ENCODE results near the gene SDR39U1. TPM values are rescaled to one million over a fixed set of nuclear protein-coding genes. Genes with fewer than 3 reads are reported as not detected.

SDR39U1 gene
- total RNA-seq, 4 donors from 2014 or later, result 24.5 to 39.7 (median 27.6) TPM

DNA sequence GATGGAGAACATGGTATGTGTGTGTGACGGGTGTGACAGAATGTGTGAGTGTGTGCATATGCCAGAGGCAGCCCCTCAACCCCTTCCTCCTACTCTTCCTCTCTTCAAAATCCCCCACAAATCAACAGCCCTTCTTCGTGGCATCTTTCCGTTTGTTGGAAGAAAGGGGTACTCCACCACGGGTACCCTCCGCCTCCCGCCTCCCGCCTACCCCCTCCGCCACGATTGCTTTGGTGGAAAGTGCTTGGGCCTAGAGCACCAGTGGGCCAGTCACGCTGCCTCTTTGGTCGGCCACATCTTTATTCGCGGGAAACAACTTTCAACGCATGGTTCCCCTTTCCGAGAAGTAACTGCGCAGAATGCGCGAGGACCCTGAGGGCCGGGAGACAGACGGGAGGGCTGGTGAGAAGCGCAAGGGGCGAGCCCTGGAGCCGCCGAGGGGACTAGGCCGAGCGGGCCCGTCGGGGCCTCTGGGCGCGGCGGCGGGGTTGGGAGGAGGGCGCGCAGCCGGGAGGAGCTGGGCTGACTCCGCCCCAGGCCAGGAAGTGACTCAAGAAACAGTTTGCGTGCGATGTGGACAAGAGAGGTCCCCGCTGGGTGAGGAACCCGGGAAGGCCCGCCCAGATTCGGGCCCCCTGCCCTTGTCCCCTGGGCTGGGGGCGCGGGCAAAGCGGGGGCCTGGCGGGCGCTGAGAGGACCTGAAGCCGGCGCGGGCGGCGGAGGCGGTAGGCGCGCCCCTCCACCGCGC, 13.0 kb downstream of the SDR39U1 start, which contains the start of the genes CBLN3 and KHNYN:
CBLN3 (minus strand) TSS at position 274 of the 748 bp plus-strand sequence. CDS start 614 bp downstream, outside the sequence.
KHNYN (plus strand) TSS at position 560 of the 748 bp plus-strand sequence. CDS start 777 bp downstream, outside the sequence.
- TF ChIP-seq, protein P1, sequence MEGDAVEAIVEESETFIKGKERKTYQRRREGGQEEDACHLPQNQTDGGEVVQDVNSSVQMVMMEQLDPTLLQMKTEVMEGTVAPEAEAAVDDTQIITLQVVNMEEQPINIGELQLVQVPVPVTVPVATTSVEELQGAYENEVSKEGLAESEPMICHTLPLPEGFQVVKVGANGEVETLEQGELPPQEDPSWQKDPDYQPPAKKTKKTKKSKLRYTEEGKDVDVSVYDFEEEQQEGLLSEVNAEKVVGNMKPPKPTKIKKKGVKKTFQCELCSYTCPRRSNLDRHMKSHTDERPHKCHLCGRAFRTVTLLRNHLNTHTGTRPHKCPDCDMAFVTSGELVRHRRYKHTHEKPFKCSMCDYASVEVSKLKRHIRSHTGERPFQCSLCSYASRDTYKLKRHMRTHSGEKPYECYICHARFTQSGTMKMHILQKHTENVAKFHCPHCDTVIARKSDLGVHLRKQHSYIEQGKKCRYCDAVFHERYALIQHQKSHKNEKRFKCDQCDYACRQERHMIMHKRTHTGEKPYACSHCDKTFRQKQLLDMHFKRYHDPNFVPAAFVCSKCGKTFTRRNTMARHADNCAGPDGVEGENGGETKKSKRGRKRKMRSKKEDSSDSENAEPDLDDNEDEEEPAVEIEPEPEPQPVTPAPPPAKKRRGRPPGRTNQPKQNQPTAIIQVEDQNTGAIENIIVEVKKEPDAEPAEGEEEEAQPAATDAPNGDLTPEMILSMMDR (IDR thresholded peaks at IDR 0.05; ENCODE audit: low read depth), result no peak

DNA sequence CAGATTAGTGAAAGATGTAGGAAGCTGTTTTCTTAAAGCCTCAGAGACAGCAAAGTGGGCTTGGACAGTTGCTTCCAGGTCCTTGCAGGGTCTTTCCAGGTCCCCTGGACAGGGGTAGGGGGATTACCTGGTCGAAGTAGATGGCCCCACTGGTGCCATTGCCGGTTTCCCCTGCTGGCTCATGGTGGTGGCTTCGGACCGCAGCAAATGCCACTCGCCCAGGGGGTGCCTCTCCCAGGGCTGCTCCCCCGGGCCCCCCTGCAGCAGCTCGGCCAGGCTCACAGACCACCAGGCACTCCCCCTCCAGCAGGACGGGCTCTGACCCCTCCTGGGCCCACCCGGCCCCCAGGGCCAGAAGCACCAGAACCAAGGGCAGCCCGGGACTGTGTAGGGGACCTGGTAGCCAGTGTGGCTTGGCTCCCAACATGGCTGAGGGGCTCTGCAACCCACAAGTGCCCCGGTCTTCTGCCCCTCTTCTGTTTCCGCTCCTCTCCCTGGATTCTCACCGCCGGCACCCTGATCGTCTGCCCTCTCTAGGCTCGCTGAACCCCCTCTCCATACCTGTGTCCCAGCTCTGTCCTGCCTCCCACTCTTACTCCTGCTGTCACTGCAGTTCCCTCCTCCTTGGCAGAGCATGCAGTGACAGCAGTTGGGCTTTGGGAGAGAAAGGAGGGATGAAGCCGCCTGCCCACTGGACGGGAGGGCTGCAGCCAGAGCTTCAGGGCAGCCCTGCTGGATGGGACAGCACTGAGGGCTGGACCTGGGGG, 13.8 kb downstream of the SDR39U1 start:
- TF ChIP-seq, protein P1 (IDR thresholded peaks at IDR 0.05; ENCODE audit: low read depth), result no peak

DNA sequence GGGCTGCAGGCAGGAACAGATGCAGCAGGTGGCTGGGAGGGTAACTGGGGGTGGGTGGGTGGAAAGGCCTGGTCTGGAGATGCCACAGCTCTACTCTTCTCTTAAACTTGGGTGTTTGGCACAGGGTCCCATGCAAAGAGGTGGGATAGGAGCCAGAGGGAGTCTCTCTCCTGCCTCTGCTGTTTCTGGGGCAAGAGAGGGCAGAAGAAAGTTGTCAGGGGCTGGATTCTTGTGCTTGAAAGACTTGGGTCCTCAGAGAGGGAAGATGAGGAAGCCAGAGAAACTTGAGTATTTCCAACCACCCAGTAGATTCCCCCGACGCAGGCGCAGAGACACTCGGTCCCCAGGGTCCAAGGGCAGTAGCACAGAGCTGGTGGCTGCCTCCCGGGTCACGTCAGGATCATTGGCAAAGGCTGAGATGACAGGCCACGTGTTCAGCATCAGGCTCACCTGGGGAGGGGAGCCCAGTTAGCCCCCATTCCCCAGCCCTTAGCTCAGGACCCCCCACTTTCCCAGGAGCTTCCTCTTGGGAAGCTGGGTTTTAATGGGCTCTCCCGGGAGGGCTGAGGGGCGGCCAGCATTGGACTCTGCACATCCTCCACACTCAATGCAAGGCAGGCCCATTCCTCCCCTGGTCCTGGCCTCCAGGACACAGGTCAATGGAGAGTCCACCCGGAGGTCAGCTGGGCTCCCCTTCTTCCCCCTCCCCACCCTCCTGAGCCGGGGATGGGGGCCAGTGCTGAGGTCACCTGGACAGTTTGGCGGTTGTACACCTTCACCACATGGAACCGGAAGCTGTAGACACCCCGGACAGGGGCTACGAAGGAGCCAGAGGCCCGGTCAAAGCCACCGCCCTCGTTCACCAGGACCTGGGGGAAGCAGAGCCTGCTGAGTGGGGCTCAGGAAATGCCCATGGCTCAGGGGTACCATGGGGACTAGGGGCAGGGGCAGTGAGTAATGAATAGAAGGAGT, 14.8 kb downstream of the SDR39U1 start:
- TF ChIP-seq, protein P1 (IDR thresholded peaks at IDR 0.05; ENCODE audit: low read depth), result no peak

DNA sequence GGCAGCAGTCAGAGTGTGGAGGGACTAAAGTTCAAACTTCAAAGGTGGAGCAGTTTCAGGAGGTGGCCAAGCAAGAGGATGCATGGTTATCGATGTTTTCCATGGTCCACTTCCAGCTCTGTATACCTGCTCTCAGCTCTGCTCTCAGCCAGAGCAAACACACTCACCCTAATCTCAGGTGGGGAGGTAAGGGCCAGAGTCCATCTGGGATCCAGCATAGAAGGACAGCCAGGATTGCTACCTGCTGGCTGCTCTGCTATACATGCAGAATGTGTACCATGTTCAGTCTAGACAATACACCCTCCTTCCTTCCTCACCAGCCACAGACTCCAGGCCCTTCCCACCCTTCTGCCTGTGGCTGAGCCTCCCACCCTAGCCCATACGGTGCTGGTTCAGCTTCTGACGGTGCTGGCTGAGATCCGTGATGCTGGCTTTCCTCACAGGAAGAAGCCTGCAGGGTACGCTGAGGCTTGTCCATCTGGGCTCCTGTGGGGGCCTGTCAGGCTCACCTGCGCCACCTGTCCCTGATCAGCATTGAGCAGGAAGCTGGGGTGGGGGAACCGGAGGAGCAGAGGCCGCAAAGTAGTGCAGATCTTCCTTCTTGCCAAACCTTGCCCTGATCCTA, 15.6 kb downstream of the SDR39U1 start:
- TF ChIP-seq, protein P1 (IDR thresholded peaks at IDR 0.05; ENCODE audit: low read depth), result no peak

DNA sequence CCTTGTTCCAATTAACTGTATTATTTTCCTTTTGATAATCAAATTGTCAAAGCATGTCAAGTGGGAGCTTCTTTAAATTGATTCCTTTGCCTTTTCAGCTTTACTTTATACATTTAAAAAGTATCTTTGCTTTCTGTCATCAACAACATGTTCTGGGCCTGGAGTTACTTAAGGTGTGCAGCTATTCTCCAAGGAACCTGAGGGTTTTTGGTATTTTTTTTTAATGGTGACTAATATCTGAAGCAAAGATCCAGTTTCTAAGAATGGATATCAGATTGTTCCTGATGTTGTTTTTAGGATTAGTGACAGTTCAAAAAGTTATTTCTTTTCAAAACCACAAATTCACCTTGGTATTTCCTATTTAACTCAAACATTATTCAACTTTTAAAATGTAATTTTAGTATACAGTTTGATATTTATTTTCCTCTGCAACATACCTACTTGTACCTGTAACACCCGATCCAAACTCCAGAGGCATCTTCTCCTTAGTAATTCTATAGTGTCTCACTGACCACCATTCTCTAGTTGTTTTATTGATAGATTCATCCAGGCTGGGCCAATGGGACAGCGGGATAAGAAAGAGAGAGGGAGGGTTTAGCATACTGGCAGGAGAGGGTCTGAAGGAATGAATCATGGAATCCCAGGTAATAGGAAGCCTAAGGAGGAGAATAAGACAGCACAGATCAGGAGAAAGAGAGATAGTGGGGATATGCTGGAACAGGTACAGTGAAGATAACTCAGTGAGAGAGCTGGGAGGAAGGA, 16.2 kb downstream of the SDR39U1 start:
- TF ChIP-seq, protein P1 (IDR thresholded peaks at IDR 0.05; ENCODE audit: low read depth), result no peak

DNA sequence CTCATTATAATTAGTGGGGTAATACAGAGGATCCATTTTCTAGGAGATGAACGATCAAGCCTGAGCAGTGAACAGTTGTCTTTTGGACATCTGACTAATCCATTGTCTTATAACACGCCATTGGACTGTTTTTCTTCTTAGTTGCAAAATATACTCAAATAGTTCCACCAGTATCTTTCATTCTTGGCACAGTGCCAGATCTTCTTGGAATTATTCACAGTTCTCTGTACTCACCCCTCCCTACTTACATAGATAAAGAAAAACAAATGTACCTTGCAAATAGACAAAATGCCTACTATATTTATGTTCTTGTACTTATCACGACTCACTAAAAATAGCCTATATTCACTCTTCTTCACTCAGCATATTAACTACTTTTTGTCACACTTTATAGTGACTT, 16.9 kb downstream of the SDR39U1 start:
- TF ChIP-seq, protein P1 (IDR thresholded peaks at IDR 0.05; ENCODE audit: low read depth), result no peak
